GM23338 (cell line): Measurements from ENCODE around the gene WDR62.

ENCODE experiments used
- CREB1 ChIP-seq: fragments of 250-450 bp; sonication (Bioruptor Pico); IDR thresholded peaks from 2 replicates; pipeline ENCODE4 v1.5.0; 2020; ENCODE audit warnings: low read depth, mild to moderate bottlenecking, moderate library complexity
- CTCF ChIP-seq, 2 experiments: fragments of 200-600 bp in 1 of 2; sonication (generic) in 1 of 2; conservative IDR thresholded peaks; 2 replicates each; pipeline versions ENCODE4 v1.5.1 to v1.6.1; 2016 to 2017; ENCODE audit warnings: antibody characterized with exemption in 2 of 2, low read depth in 2 of 2, mild to moderate bottlenecking in 2 of 2, moderate library complexity in 1 of 2
- EZH2 ChIP-seq: fragments of 200-600 bp; sonication (generic); IDR thresholded peaks from one replicate; pipeline ENCODE4 v1.8.0; 2017; ENCODE audit warnings: antibody characterized with exemption, mild to moderate bottlenecking, low read depth; ENCODE audit not compliant: unreplicated experiment
- EZH2phosphoT487 ChIP-seq: fragments of 200-600 bp; sonication (generic); IDR thresholded peaks from one replicate; pipeline ENCODE4 v1.8.1; 2018; ENCODE audit warnings: antibody characterized with exemption; ENCODE audit not compliant: unreplicated experiment
- JUNB ChIP-seq: IDR thresholded peaks from one replicate; pipeline ENCODE4 v1.6.1; 2016; ENCODE audit warnings: antibody characterized with exemption; ENCODE audit not compliant: unreplicated experiment
- POLR2AphosphoS5 ChIP-seq: IDR thresholded peaks from 2 replicates; pipeline ENCODE4 v1.6.1; 2016; ENCODE audit warnings: antibody characterized with exemption, low read depth
- REST ChIP-seq: IDR thresholded peaks from one replicate; pipeline ENCODE4 v1.6.1; 2018; ENCODE audit warnings: antibody characterized with exemption; ENCODE audit not compliant: unreplicated experiment
- ZNF331 ChIP-seq: fragments of 250-450 bp; sonication (Bioruptor Pico); IDR thresholded peaks from 2 replicates; pipeline ENCODE4 v1.5.0; 2020; ENCODE audit warnings: low read depth, mild to moderate bottlenecking, moderate library complexity

- TF ChIP-seq CTCF (conservative IDR thresholded peaks at IDR 0.05; ENCODE audit: low read depth in 2 of 2) (no peak), POLR2AphosphoS5 (peak; percentile 42; the same call in 1 of the 2 replicates), EZH2 (no peak), EZH2phosphoT487 (no peak), REST (no peak), CREB1 (CRISPR knock-in tag) (no peak), ZNF331 (CRISPR knock-in tag) (no peak), JUNB (no peak)
Measured at GRCh38 chr19:36141039-36141927, 86.6 kb downstream of the WDR62 start.
